Activated T-helper 17 cell treated with anti-CD3 and anti-CD28 coated beads, Interleukin-2, amount 50 U/mL, for 72 hours (primary cell): ENCODE measurements around the gene FRMD8. TPM values are rescaled to one million over a fixed set of nuclear protein-coding genes. Genes with fewer than 3 reads are reported as not detected.

Experiments
- ATAC-seq: fragments of 150-1000 bp; cut with Tn5 transposase; replicated peaks from 2 replicates; pipeline ENCODE4 v1.10.0; 2021; ENCODE audit warnings: mild to moderate bottlenecking, moderate library complexity
- H3K27ac Mint-ChIP-seq: one replicate; pipeline ENCODE4 v1.8.0; 2022; ENCODE audit warnings: mixed read lengths
- H3K27me3 Mint-ChIP-seq: one replicate; pipeline ENCODE4 v1.8.0; 2022; ENCODE audit warnings: mixed read lengths
- H3K36me3 Mint-ChIP-seq: one replicate; pipeline ENCODE4 v1.8.0; 2022; ENCODE audit warnings: low read depth, mild to moderate bottlenecking, mixed read lengths
- H3K4me1 Mint-ChIP-seq: one replicate; pipeline ENCODE4 v1.8.0; 2022; ENCODE audit warnings: mixed read lengths
- H3K4me3 Mint-ChIP-seq: one replicate; pipeline ENCODE4 v1.8.0; 2022; ENCODE audit warnings: mild to moderate bottlenecking, mixed read lengths
- H3K9me3 Mint-ChIP-seq: one replicate; pipeline ENCODE4 v1.8.0; 2022; ENCODE audit warnings: mixed read lengths
- total RNA-seq, 2 donors: library from RNA; stranded (reverse); gene quantifications; one replicate each; pipeline ENCODE4 v1.2.3, GENCODE V29; 2022

FRMD8 gene
- 10 to 100 TPM; 49.6 to 52.1 TPM for total RNA-seq

GRCh38 chr11:65386307-65387140 lies at the start of gene FRMD8:
TSS of gene FRMD8 (plus strand) at chr11:65386637. CDS start at chr11:65387037, 400 bp downstream.
- H3K4me3 Mint-ChIP-seq: peak within 1 kb of the TSS; percentile 89
- peak within 1 kb of the TSS; percentile 94 for H3K27ac Mint-ChIP-seq
- H3K9me3 Mint-ChIP-seq: no peaks in the 10 kb centered on the region
- no peaks in the 10 kb centered on the region for H3K27me3 Mint-ChIP-seq
- ATAC-seq: peak; percentile 39
- H3K36me3 Mint-ChIP-seq: peaks cover 40% of the 10 kb centered on the region
- peaks cover 28% of the 10 kb centered on the region for H3K4me1 Mint-ChIP-seq

DNA sequence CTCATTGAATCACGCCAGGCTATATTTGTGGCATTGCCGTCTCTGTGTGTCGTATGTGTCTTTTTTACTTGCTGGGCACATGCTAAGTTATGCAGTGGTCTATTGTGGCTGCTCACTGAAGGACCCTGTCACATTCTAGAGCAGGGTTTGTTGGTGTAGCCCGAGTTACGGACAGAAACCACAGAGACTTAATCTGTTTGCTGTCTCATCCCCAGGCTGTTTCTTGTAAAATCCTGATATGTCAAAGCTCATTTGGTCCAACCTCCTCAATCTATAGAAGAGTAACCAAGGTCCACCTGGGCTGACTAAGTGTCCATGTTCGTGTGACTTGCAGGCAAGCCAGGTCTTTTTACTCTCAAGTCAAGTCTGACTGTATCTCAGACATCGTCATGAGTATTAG lies 47.8 kb upstream of the FRMD8 start:
- H3K9me3 Mint-ChIP-seq: no peaks in the 10 kb centered on the region
- ATAC-seq: no peak
- H3K27me3 Mint-ChIP-seq: no peaks in the 10 kb centered on the region
- H3K4me3 Mint-ChIP-seq: no peak overlapping the region
- peaks cover 30% of the 10 kb centered on the region for H3K4me1 Mint-ChIP-seq
- peak overlapping the region; percentile 64 for H3K27ac Mint-ChIP-seq
- H3K36me3 Mint-ChIP-seq: peaks cover 78% of the 10 kb centered on the region

- no peaks in the 10 kb centered on the region for H3K9me3 Mint-ChIP-seq
- H3K36me3 Mint-ChIP-seq: peaks cover 81% of the 10 kb centered on the region
- peaks cover 21% of the 10 kb centered on the region for H3K4me1 Mint-ChIP-seq
- no peak overlapping the region for H3K4me3 Mint-ChIP-seq
- H3K27me3 Mint-ChIP-seq: no peaks in the 10 kb centered on the region
- peak overlapping the region; percentile 64 for H3K27ac Mint-ChIP-seq
- ATAC-seq: no peak
These were observed 46.2 kb upstream of the FRMD8 start for GRCh38 chr11:65340226-65340625.

DNA sequence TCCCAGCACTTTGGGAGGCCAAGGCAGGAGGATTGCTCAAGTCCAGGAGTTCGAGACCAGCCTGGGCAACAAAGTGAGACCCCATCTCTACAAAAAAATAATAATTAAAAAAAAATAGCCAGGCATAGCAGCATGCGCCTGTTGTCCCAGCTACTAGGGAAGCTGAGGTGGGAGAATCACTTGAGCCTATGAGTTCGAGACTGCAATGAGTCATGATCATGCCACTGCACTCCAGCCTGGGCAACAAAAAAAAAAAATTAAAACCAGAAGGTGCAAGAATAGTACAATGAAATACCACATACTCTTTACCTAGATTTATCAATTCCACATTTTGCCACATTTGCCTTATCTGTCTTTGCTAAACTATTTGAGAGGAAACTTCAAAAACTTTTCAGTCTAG lies 44.6 kb upstream of the FRMD8 start:
- no peak for ATAC-seq
- Mint-ChIP-seq H3K4me1 (peaks cover 16% of the 10 kb centered on the region), H3K36me3 (peaks cover 91% of the 10 kb centered on the region), H3K4me3 (no peak overlapping the region), H3K9me3 (no peaks in the 10 kb centered on the region), H3K27me3 (no peaks in the 10 kb centered on the region), H3K27ac (no peak overlapping the region)

GRCh38 chr11:65351511-65351910 lies 34.9 kb upstream of the FRMD8 start:
- Mint-ChIP-seq H3K36me3 (peaks cover 67% of the 10 kb centered on the region), H3K27ac (peak overlapping the region; percentile 9)

GRCh38 chr11:65352783-65353182 lies 33.7 kb upstream of the FRMD8 start:
- Mint-ChIP-seq H3K27me3 (no peaks in the 10 kb centered on the region), H3K4me1 (peaks cover 8% of the 10 kb centered on the region), H3K27ac (no peak overlapping the region), H3K36me3 (peaks cover 55% of the 10 kb centered on the region), H3K9me3 (no peaks in the 10 kb centered on the region), H3K4me3 (no peak overlapping the region)
- ATAC-seq: no peak

More at GRCh38 chr11:65351511-65351910, 34.9 kb upstream of the FRMD8 start:
- Mint-ChIP-seq H3K4me3 (no peak overlapping the region), H3K9me3 (no peaks in the 10 kb centered on the region), H3K27me3 (no peaks in the 10 kb centered on the region), H3K4me1 (peaks cover 8% of the 10 kb centered on the region)
- no peak for ATAC-seq

GRCh38 chr11:65353376-65353775 lies 33.1 kb upstream of the FRMD8 start:
- no peak for ATAC-seq
- H3K27me3 Mint-ChIP-seq: no peaks in the 10 kb centered on the region
- peaks cover 8% of the 10 kb centered on the region for H3K4me1 Mint-ChIP-seq
- H3K36me3 Mint-ChIP-seq: peaks cover 49% of the 10 kb centered on the region
- H3K27ac Mint-ChIP-seq: no peak overlapping the region
- H3K9me3 Mint-ChIP-seq: no peaks in the 10 kb centered on the region
- H3K4me3 Mint-ChIP-seq: peak overlapping the region; percentile 85

GRCh38 chr11:65353900-65354264 lies 32.6 kb upstream of the FRMD8 start:
- no peak for ATAC-seq
- H3K27me3 Mint-ChIP-seq: no peaks in the 10 kb centered on the region
- H3K4me1 Mint-ChIP-seq: peaks cover 8% of the 10 kb centered on the region
- peaks cover 44% of the 10 kb centered on the region for H3K36me3 Mint-ChIP-seq
- H3K9me3 Mint-ChIP-seq: no peaks in the 10 kb centered on the region
- no peak overlapping the region for H3K27ac Mint-ChIP-seq
- H3K4me3 Mint-ChIP-seq: peak overlapping the region; percentile 85

DNA sequence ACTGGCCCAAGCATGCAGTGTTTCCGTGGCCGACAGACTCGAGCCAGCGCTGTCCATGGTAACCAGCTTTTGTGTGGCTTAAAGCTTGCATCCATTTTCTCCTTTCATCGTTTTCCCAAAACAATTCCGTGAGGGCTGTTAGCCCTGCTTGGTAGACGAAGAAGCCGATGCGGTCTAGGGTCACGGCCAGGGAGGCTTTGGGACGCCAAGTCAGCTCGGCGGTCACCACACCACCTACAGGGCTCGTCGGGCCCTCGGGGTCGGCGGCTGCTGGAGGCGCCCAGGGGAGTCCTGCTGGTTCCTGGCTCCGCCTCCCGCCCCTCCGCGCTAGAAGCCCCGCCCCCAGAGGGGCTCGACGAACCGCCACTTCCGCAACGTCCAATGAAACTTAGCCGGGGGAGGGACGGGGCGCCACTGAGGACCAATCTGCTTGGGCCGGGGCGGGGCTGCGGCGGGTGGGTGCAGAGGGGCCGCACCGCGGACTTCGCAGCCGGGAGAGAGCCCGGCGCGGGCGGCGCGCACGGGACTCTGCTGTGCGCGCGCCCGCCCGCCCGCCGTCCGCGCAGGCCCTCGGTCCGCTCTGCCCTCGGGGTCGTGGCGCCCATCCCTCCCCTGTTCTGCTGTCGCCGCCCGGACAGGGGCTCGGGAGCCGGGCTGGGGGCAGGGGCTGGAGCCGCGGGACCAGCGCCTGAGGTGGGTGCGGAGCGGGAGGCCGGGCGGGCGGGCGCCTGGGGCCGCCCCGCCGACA lies 32.0 kb upstream of the FRMD8 start, which contains the start of gene TIGD3:
Gene TIGD3 (plus strand): TSS at position 487 of the 748 bp plus-strand sequence. CDS start 1,058 bp downstream, outside the sequence.
- peaks cover 8% of the 10 kb centered on the region for H3K4me1 Mint-ChIP-seq
- ATAC-seq: peak; percentile 98
- H3K4me3 Mint-ChIP-seq: peak within 1 kb of the TSS; percentile 85
- no peaks in the 10 kb centered on the region for H3K9me3 Mint-ChIP-seq
- no peaks in the 10 kb centered on the region for H3K27me3 Mint-ChIP-seq
- H3K36me3 Mint-ChIP-seq: peaks cover 38% of the 10 kb centered on the region
- peak within 1 kb of the TSS; percentile 78 for H3K27ac Mint-ChIP-seq

GRCh38 chr11:65355013-65355775 lies 31.2 kb upstream of the FRMD8 start:
- Mint-ChIP-seq H3K27ac (peak overlapping the region; percentile 78), H3K27me3 (no peaks in the 10 kb centered on the region), H3K4me3 (peak overlapping the region; percentile 85), H3K4me1 (peaks cover 12% of the 10 kb centered on the region), H3K36me3 (peaks cover 30% of the 10 kb centered on the region), H3K9me3 (no peaks in the 10 kb centered on the region)
- peak; percentile 25 for ATAC-seq

GRCh38 chr11:65355776-65356393 lies 30.6 kb upstream of the FRMD8 start:
- Mint-ChIP-seq H3K36me3 (peaks cover 23% of the 10 kb centered on the region), H3K9me3 (no peaks in the 10 kb centered on the region), H3K4me3 (peak overlapping the region; percentile 85), H3K27me3 (no peaks in the 10 kb centered on the region), H3K4me1 (peaks cover 12% of the 10 kb centered on the region), H3K27ac (peak overlapping the region; percentile 78)
- ATAC-seq: no peak

- H3K4me3 Mint-ChIP-seq: peak overlapping the region; percentile 85
- H3K9me3 Mint-ChIP-seq: no peaks in the 10 kb centered on the region
- ATAC-seq: no peak
- H3K27ac Mint-ChIP-seq: no peak overlapping the region
- H3K36me3 Mint-ChIP-seq: peaks cover 18% of the 10 kb centered on the region
- H3K4me1 Mint-ChIP-seq: peaks cover 12% of the 10 kb centered on the region
- H3K27me3 Mint-ChIP-seq: no peaks in the 10 kb centered on the region
These were observed 30.0 kb upstream of the FRMD8 start for GRCh38 chr11:65356394-65356972.

DNA sequence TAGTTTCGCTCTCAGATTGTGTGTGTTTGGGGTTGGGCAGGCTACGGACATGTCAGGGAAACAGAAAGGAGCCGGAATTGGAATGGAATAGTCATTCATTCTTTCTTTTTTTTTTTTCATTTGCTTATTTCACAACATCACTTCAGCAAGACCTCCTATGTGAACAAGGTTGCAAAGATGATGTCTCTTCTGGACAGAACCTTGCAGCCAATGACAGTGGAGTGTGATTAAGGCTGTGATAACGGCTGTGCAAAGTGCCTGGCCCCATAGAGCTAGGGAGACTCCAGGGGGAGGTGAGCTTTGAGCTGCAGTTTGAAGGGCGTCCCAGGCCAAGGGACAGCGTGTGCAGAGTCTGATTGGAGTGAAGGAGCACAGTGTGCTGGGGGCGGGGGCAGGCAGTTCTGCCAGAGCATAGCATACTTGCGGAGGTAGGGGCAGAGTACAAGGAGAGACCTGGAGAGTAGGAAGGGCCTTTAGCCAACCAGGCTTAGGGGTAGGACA lies 28.5 kb upstream of the FRMD8 start:
- peaks cover 17% of the 10 kb centered on the region for H3K4me1 Mint-ChIP-seq
- peaks cover 3% of the 10 kb centered on the region for H3K36me3 Mint-ChIP-seq
- no peak for ATAC-seq
- H3K27me3 Mint-ChIP-seq: no peaks in the 10 kb centered on the region
- no peak overlapping the region for H3K4me3 Mint-ChIP-seq
- no peak overlapping the region for H3K27ac Mint-ChIP-seq
- no peaks in the 10 kb centered on the region for H3K9me3 Mint-ChIP-seq
